Measurements from ENCODE around the gene PHF5A. TPM values are rescaled to one million over a fixed set of nuclear protein-coding genes. Genes with fewer than 3 reads are reported as not detected.

The PHF5A gene
- total RNA-seq, 1 donor = 51.0 TPM

GRCh38 chr22:41488076-41488475 lies 19.6 kb upstream of the PHF5A start:
- no peak for TF ChIP-seq CTCF (IDR thresholded peaks at IDR 0.05; ENCODE audit: insufficient read depth, low read depth, low read length)
- DNase-seq (ENCODE audit: low read depth) = no peak
- H3K4me3 ChIP-seq (ENCODE audit: low read depth, low read length) = no peak overlapping the region

GRCh38 chr22:41487037-41487935 lies 18.8 kb upstream of the PHF5A start:
- DNase-seq (ENCODE audit: low read depth) = peak; percentile 37
- H3K4me3 ChIP-seq (ENCODE audit: low read depth, low read length) = no peak overlapping the region
- TF ChIP-seq CTCF (IDR thresholded peaks at IDR 0.05; ENCODE audit: insufficient read depth, low read depth, low read length) = no peak

GRCh38 chr22:41485033-41485432 lies 16.5 kb upstream of the PHF5A start:
- DNase-seq (ENCODE audit: low read depth) = no peak
- TF ChIP-seq CTCF (IDR thresholded peaks at IDR 0.05; ENCODE audit: insufficient read depth, low read depth, low read length) = no peak
- H3K4me3 ChIP-seq (ENCODE audit: low read depth, low read length) = no peak overlapping the region

GRCh38 chr22:41482319-41482935 lies 13.9 kb upstream of the PHF5A start:
- no peak overlapping the region for H3K4me3 ChIP-seq (ENCODE audit: low read depth, low read length)
- no peak for TF ChIP-seq CTCF (IDR thresholded peaks at IDR 0.05; ENCODE audit: insufficient read depth, low read depth, low read length)
- DNase-seq (ENCODE audit: low read depth) = peak; percentile 85

GRCh38 chr22:41481925-41482318 lies 13.4 kb upstream of the PHF5A start:
- H3K4me3 ChIP-seq (ENCODE audit: low read depth, low read length) = no peak overlapping the region
- no peak for TF ChIP-seq CTCF (IDR thresholded peaks at IDR 0.05; ENCODE audit: insufficient read depth, low read depth, low read length)
- DNase-seq (ENCODE audit: low read depth) = no peak

- no peak overlapping the region for H3K4me3 ChIP-seq (ENCODE audit: low read depth, low read length)
- TF ChIP-seq CTCF (IDR thresholded peaks at IDR 0.05; ENCODE audit: insufficient read depth, low read depth, low read length) = no peak
- DNase-seq (ENCODE audit: low read depth) = no peak
These were observed 12.8 kb upstream of the PHF5A start for GRCh38 chr22:41481131-41481830.

Data from fibroblast of villous mesenchyme (primary cell).